ENCODE results near the gene HIPK2. TPM values are rescaled to one million over a fixed set of nuclear protein-coding genes. Genes with fewer than 3 reads are reported as not detected.

Gene HIPK2
- total RNA-seq, 1 donor = 7.3 TPM

- H3K4me3 ChIP-seq (ENCODE audit: low read depth, low read length) = no peak overlapping the region
- DNase-seq (ENCODE audit: low read depth) = no peak
- no peak for TF ChIP-seq CTCF (IDR thresholded peaks at IDR 0.05; ENCODE audit: insufficient read depth, low read depth, low read length)
Observed at GRCh38 chr7:139784648-139785047, 6.8 kb upstream of the HIPK2 start.

GRCh38 chr7:139783647-139784385 lies 6.0 kb upstream of the HIPK2 start:
- TF ChIP-seq CTCF (IDR thresholded peaks at IDR 0.05; ENCODE audit: insufficient read depth, low read depth, low read length) = no peak
- no peak overlapping the region for H3K4me3 ChIP-seq (ENCODE audit: low read depth, low read length)
- no peak for DNase-seq (ENCODE audit: low read depth)

GRCh38 chr7:139782932-139783331 lies 5.1 kb upstream of the HIPK2 start:
- DNase-seq (ENCODE audit: low read depth) = no peak
- TF ChIP-seq CTCF (IDR thresholded peaks at IDR 0.05; ENCODE audit: insufficient read depth, low read depth, low read length) = no peak
- H3K4me3 ChIP-seq (ENCODE audit: low read depth, low read length) = no peak overlapping the region

GRCh38 chr7:139777133-139777891 lies 486 bp downstream of the HIPK2 start:
- H3K4me3 ChIP-seq (ENCODE audit: low read depth, low read length) = peak overlapping the region; percentile 89
- TF ChIP-seq CTCF (IDR thresholded peaks at IDR 0.05; ENCODE audit: insufficient read depth, low read depth, low read length) = no peak
- DNase-seq (ENCODE audit: low read depth) = peak; percentile 28

GRCh38 chr7:139776486-139777132 lies 1.2 kb downstream of the HIPK2 start:
- DNase-seq (ENCODE audit: low read depth) = peak; percentile 68

GRCh38 chr7:139775829-139776266 lies 1.9 kb downstream of the HIPK2 start:
- TF ChIP-seq CTCF (IDR thresholded peaks at IDR 0.05; ENCODE audit: insufficient read depth, low read depth, low read length) = peak; percentile 72
- DNase-seq (ENCODE audit: low read depth) = peak; percentile 88
- H3K4me3 ChIP-seq (ENCODE audit: low read depth, low read length) = peak overlapping the region; percentile 89

More at GRCh38 chr7:139776486-139777132, 1.2 kb downstream of the HIPK2 start:
- peak overlapping the region; percentile 89 for H3K4me3 ChIP-seq (ENCODE audit: low read depth, low read length)
- TF ChIP-seq CTCF (IDR thresholded peaks at IDR 0.05; ENCODE audit: insufficient read depth, low read depth, low read length) = no peak

Measured in fibroblast of villous mesenchyme (primary cell).